Measurements from ENCODE around the gene LRRC37A3.
"Not testable (repeated sequence)": the region's sequence is repeated elsewhere in the genome, so short reads cannot be mapped to it uniquely, and the experiment has no call there.

LRRC37A3 gene

GRCh38 chr17:64829824-64830630 is 89.3 kb downstream of the LRRC37A3 start:
- DNase-seq: not testable (repeated sequence)

- not testable (repeated sequence) for DNase-seq
Observed at GRCh38 chr17:64829068-64829467, 90.2 kb downstream of the LRRC37A3 start.

GRCh38 chr17:64818904-64819303 is 100.4 kb downstream of the LRRC37A3 start:
- DNase-seq: not testable (repeated sequence)

GRCh38 chr17:64815833-64816198 is 103.5 kb downstream of the LRRC37A3 start:
- DNase-seq: not testable (repeated sequence)

- DNase-seq: not testable (repeated sequence)
Observed at GRCh38 chr17:64814993-64815832, 104.1 kb downstream of the LRRC37A3 start.

GRCh38 chr17:64808178-64808977 is 110.9 kb downstream of the LRRC37A3 start:
- DNase-seq: peak; percentile 10
